HCT116 (cell line): ENCODE data around the gene SPACA1. TPM values are rescaled to one million over a fixed set of nuclear protein-coding genes. Genes with fewer than 3 reads are reported as not detected.

ENCODE experiments used
- ATAC-seq: fragments of 200-7000 bp; cut with Tn5 transposase; 2 replicates; pipeline ENCODE4 v1.9.1; 2020; ENCODE audit warnings: mild to moderate bottlenecking, moderate library complexity
- BruUV-seq: library from RNA; stranded (reverse); fragments of 400-500 nt; replicated peaks from 2 replicates; lab custom pipeline; 2021; lab: Mats Ljungman, UMichigan
- CTCF ChIA-PET: fragments of 300-600 bp; sonication (Branson Sonifier 250); formaldehyde crosslinking; loops from one replicate; lab custom pipeline; 2021; ENCODE audit warnings: antibody characterized with exemption; lab: Charles Lee
- POLR2A ChIA-PET: fragments of 300-600, 350-600 bp; sonication (Branson Sonifier 250); formaldehyde crosslinking; loops from one replicate; lab custom pipeline; 2021; ENCODE audit warnings: antibody characterized with exemption; lab: Charles Lee
- RAD21 ChIA-PET, 2 experiments: fragments of 300-600 bp; sonication (Branson Sonifier 250); formaldehyde crosslinking; loops; one replicate each; lab custom pipeline; 2023; ENCODE audit warnings: low total read pairs in 2 of 2; ENCODE audit not compliant: uncharacterized antibody in 2 of 2, unreplicated experiment in 2 of 2, low non-redundant PET in 1 of 2; lab: Charles Lee
- DNase-seq: peaks from one replicate; pipeline ENCODE4 v3.0.0-alpha.2; 2010; ENCODE audit warnings: low read depth, low spot score
- H2AFZ ChIP-seq: fragments of 200-600 bp; shearing (Covaris generic), sonication (generic); 2 replicates; pipeline ENCODE4 v1.6.1; 2017; ENCODE audit warnings: low read depth, mixed run types, mixed read lengths, antibody characterized with exemption, low read length; ENCODE audit not compliant: poor library complexity, severe bottlenecking
- H3K27ac ChIP-seq: 2 replicates; pipeline ENCODE4 v1.5.1; 2012; ENCODE audit warnings: low read depth, low read length
- H3K27me3 ChIP-seq: fragments of 200-600 bp; sonication (generic); 2 replicates; pipeline ENCODE4 v1.6.1; 2016; ENCODE audit warnings: mixed run types, low read length, mixed read lengths; ENCODE audit not compliant: insufficient read depth
- H3K36me3 ChIP-seq, 2 experiments: fragments of 200-500 bp in 1 of 2; fragments of 200-600 bp in 1 of 2; sonication (Bioruptor generic) in 1 of 2; sonication (generic) in 1 of 2; 2 replicates each; pipeline versions ENCODE4 v1.5.1 to v1.6.1; 2014 to 2016; ENCODE audit warnings: low read length in 2 of 2, inconsistent platforms in 1 of 2, mixed read lengths in 1 of 2, mixed run types in 1 of 2; ENCODE audit not compliant: insufficient read depth in 2 of 2, control insufficient read depth in 1 of 2
- H3K4me1 ChIP-seq, 2 experiments: fragments of 200-600 bp in 1 of 2; sonication (generic) in 1 of 2; 2 replicates each; pipeline versions ENCODE4 v1.5.1 to v1.6.1; 2012 to 2017; ENCODE audit warnings: low read length in 2 of 2, inconsistent platforms in 1 of 2, mild to moderate bottlenecking in 1 of 2, mixed read lengths in 1 of 2, mixed run types in 1 of 2, moderate library complexity in 1 of 2; ENCODE audit not compliant: insufficient read depth in 2 of 2, control insufficient read depth in 1 of 2
- H3K4me2 ChIP-seq: fragments of 200-600 bp; sonication (generic); 2 replicates; pipeline ENCODE4 v1.6.1; 2017; ENCODE audit warnings: mixed run types, low read length, mixed read lengths
- H3K4me3 ChIP-seq, 2 experiments: fragments of 200-600 bp in 1 of 2; sonication (generic) in 1 of 2; replicated peaks in 1 of 2; 2 replicates each; pipeline ENCODE4 v1.5.1; 2011 to 2016; ENCODE audit warnings: low read length in 2 of 2, control low read depth in 1 of 2, low read depth in 1 of 2, mild to moderate bottlenecking in 1 of 2, mixed read lengths in 1 of 2, mixed run types in 1 of 2
- H3K79me2 ChIP-seq: fragments of 200-600 bp; sonication (generic); 2 replicates; pipeline ENCODE4 v1.6.1; 2017; ENCODE audit warnings: mild to moderate bottlenecking, mixed run types, low read length, moderate library complexity, mixed read lengths; ENCODE audit not compliant: insufficient read depth
- H3K9ac ChIP-seq: fragments of 200-600 bp; sonication (generic); 2 replicates; pipeline ENCODE4 v1.6.1; 2016; ENCODE audit warnings: low read length, mixed read lengths
- H3K9me2 ChIP-seq: fragments of 200-600 bp; sonication (generic), shearing (Covaris generic); 2 replicates; pipeline ENCODE4 v1.6.1; 2017; ENCODE audit warnings: mixed run types, mild to moderate bottlenecking, moderate library complexity; ENCODE audit not compliant: insufficient read depth
- H3K9me3 ChIP-seq, 2 experiments: fragments of 200-500 bp in 1 of 2; fragments of 200-600 bp in 1 of 2; sonication (Bioruptor generic) in 1 of 2; sonication (generic) in 1 of 2; 2 replicates each; pipeline ENCODE4 v1.6.1; 2014 to 2017; ENCODE audit warnings: low read length in 2 of 2, mixed read lengths in 2 of 2, inconsistent platforms in 1 of 2, low read depth in 1 of 2, mild to moderate bottlenecking in 1 of 2, mixed run types in 1 of 2, moderate library complexity in 1 of 2; ENCODE audit not compliant: control insufficient read depth in 1 of 2, insufficient read depth in 1 of 2
- H4K20me1 ChIP-seq: fragments of 200-600 bp; sonication (generic), shearing (Covaris generic); 2 replicates; pipeline ENCODE4 v1.6.1; 2017; ENCODE audit warnings: mixed run types, mild to moderate bottlenecking, moderate library complexity; ENCODE audit not compliant: insufficient read depth
- ATF3 ChIP-seq: IDR thresholded peaks from 2 replicates; pipeline ENCODE4 v1.6.1; 2012
- CBX3 ChIP-seq: IDR thresholded peaks from 2 replicates; pipeline ENCODE4 v1.6.1; 2012; ENCODE audit warnings: low read depth
- EZH2phosphoT487 ChIP-seq: fragments of 200-600 bp; IDR thresholded peaks from 2 replicates; pipeline ENCODE4 v1.6.1; 2018; ENCODE audit warnings: antibody characterized with exemption, borderline replicate concordance
- JUND ChIP-seq: IDR thresholded peaks from 2 replicates; pipeline ENCODE4 v1.6.1; 2012
- MAX ChIP-seq: IDR thresholded peaks from 2 replicates; pipeline ENCODE4 v1.6.1; 2012
- POLR2AphosphoS5 ChIP-seq: IDR thresholded peaks from 2 replicates; pipeline ENCODE4 v1.6.1; 2011; ENCODE audit warnings: mild to moderate bottlenecking, low read depth, low read length, moderate library complexity
- RAD21 ChIP-seq: IDR thresholded peaks from 2 replicates; pipeline ENCODE4 v1.6.1; 2012; ENCODE audit warnings: low read depth, mild to moderate bottlenecking
- SIN3A ChIP-seq: IDR thresholded peaks from 2 replicates; pipeline ENCODE4 v1.6.1; 2012; ENCODE audit warnings: low read depth
- SP1 ChIP-seq: IDR thresholded peaks from 2 replicates; pipeline ENCODE4 v1.6.1; 2012; ENCODE audit warnings: low read depth
- SRF ChIP-seq: IDR thresholded peaks from 2 replicates; pipeline ENCODE4 v1.6.1; 2012; ENCODE audit warnings: low read depth
- TCF7L2 ChIP-seq: IDR thresholded peaks from 2 replicates; pipeline ENCODE4 v1.7.0; 2011; ENCODE audit warnings: borderline replicate concordance, inconsistent platforms; ENCODE audit not compliant: insufficient read depth, insufficient read length; ENCODE audit errors: extremely low read depth
- ZBTB33 ChIP-seq: IDR thresholded peaks from 2 replicates; pipeline ENCODE4 v1.6.1; 2011; ENCODE audit warnings: mild to moderate bottlenecking, low read length, moderate library complexity; ENCODE audit not compliant: insufficient replicate concordance; ENCODE audit errors: extremely low read depth
- ZFX ChIP-seq: fragments of 450-650 bp; IDR thresholded peaks from 2 replicates; pipeline ENCODE4 v1.6.1; 2017
- ZNF274 ChIP-seq: fragments of 200-500 bp; sonication (Bioruptor generic); IDR thresholded peaks from 2 replicates; pipeline ENCODE4 v1.6.1; 2014; ENCODE audit warnings: mild to moderate bottlenecking, low read depth, low read length, inconsistent platforms
- intact Hi-C: fragments of 100-400 bp; cut with micrococcal nuclease; formaldehyde crosslinking; loops from 2 replicates; pipeline ENCODE4 v1.10.0; 2022
- total RNA-seq: library from RNA; stranded (reverse); gene quantifications from one replicate; pipeline ENCODE4 v1.2.1, GENCODE V29; 2021; ENCODE audit not compliant: unreplicated experiment

SPACA1 gene
- total RNA-seq, 1 experiment from 2014 or later = not detected

GRCh38 chr6:88114838-88115237, 67.2 kb downstream of the SPACA1 start:
- H2AFZ ChIP-seq = no peak overlapping the region
- no peaks in the 10 kb centered on the region for H3K79me2 ChIP-seq
- BruUV-seq = no TSS peak
- POLR2A ChIA-PET = no interaction called here
- RAD21 ChIA-PET = no interaction called here
- DNase-seq = no peak
- H3K9ac ChIP-seq = no peak overlapping the region
- no peak overlapping the region for H3K4me3 ChIP-seq
- intact Hi-C loops = no loop called here
- no peaks in the 10 kb centered on the region for H3K4me1 ChIP-seq
- no peaks in the 10 kb centered on the region for H3K9me3 ChIP-seq
- H3K9me2 ChIP-seq = no peaks in the 10 kb centered on the region
- H3K27me3 ChIP-seq = peaks cover 52% of the 10 kb centered on the region
- H3K27ac ChIP-seq = no peak overlapping the region
- no peak overlapping the region for H3K4me2 ChIP-seq
- H3K36me3 ChIP-seq = no peaks in the 10 kb centered on the region
- H4K20me1 ChIP-seq = no peaks in the 10 kb centered on the region
- CTCF ChIA-PET = no interaction called here
- TF ChIP-seq CBX3 = no peak
- no peak for TF ChIP-seq JUND
- no peak for TF ChIP-seq MAX
- TF ChIP-seq RAD21 = no peak
- no peak for TF ChIP-seq SRF
- TF ChIP-seq ZFX = no peak
- no peak for TF ChIP-seq POLR2AphosphoS5
- no peak for TF ChIP-seq EZH2phosphoT487
- TF ChIP-seq ATF3 = no peak
- TF ChIP-seq ZNF274 = no peak
- TF ChIP-seq TCF7L2 = no peak
- TF ChIP-seq SIN3A = no peak
- TF ChIP-seq SP1 = no peak
- no peak for TF ChIP-seq ZBTB33
- ATAC-seq = no peak
